Kidney (tissue), 14 donors: ENCODE data around the gene SPOPL. TPM values are rescaled to one million over a fixed set of nuclear protein-coding genes. Genes with fewer than 3 reads are reported as not detected.

Experiments
- DNase-seq, 5 donors: peaks; one replicate each; pipeline ENCODE4 v3.0.0-alpha.2; 2013 to 2020
- FAIRE-seq: peaks from 2 replicates; lab custom pipeline; 2012; peaks lifted over from hg19 to GRCh38; lab: Jason Lieb, UNC
- H3K27ac ChIP-seq, 2 donors: one replicate each; pipeline ENCODE4 v1.7.0; 2013; ENCODE audit warnings: low read depth in 2 of 2, low read length in 2 of 2, inconsistent platforms in 1 of 2
- H3K27me3 ChIP-seq: one replicate; pipeline ENCODE4 v1.7.1; 2013; ENCODE audit warnings: low read length, inconsistent platforms; ENCODE audit not compliant: control insufficient read depth, insufficient read depth
- H3K36me3 ChIP-seq, 3 donors: one replicate each; pipeline versions ENCODE4 v1.7.0 to v1.7.1; 2013; ENCODE audit warnings: low read length in 3 of 3, control low read depth in 1 of 3, inconsistent platforms in 1 of 3; ENCODE audit not compliant: insufficient read depth in 3 of 3, control insufficient read depth in 2 of 3
- H3K4me1 ChIP-seq, 3 donors: one replicate each; pipeline versions ENCODE4 v1.7.0 to v1.7.1; 2013; ENCODE audit warnings: low read length in 3 of 3, inconsistent platforms in 1 of 3, low read depth in 1 of 3; ENCODE audit not compliant: control insufficient read depth in 2 of 3, insufficient read depth in 2 of 3
- H3K4me3 ChIP-seq, 3 donors: one replicate each; pipeline versions ENCODE4 v1.7.0 to v1.8.1; 2013; ENCODE audit warnings: low read length in 3 of 3, control low read depth in 1 of 3, inconsistent platforms in 1 of 3
- H3K9ac ChIP-seq, 3 donors: one replicate each; pipeline versions ENCODE4 v1.7.0 to v1.7.1; 2013; ENCODE audit warnings: low read length in 3 of 3, control low read depth in 1 of 3, inconsistent platforms in 1 of 3
- H3K9me3 ChIP-seq, 3 donors: one replicate each; pipeline versions ENCODE4 v1.7.0 to v1.7.1; 2013; ENCODE audit warnings: low read length in 3 of 3, control low read depth in 1 of 3, inconsistent platforms in 1 of 3; ENCODE audit not compliant: control insufficient read depth in 2 of 3, insufficient read depth in 1 of 3
- intact Hi-C: fragments of 100-400 bp; cut with DNase I; formaldehyde crosslinking; loops from one replicate; pipeline ENCODE4 v1.11.1; 2022
- polyA plus RNA-seq: library from polyadenylated mRNA; stranded (reverse); fragments of 350-450 nt; fragmentation: Illumina TruSeq; extraction: RNeasy Lipid Tissue Mini Kit (QIAGEN cat#74804); gene quantifications from one replicate; pipeline ENCODE4 v1.2.3, GENCODE V29; 2014; ENCODE audit warnings: low read depth, low replicate concordance; ENCODE audit not compliant: insufficient read depth
- total RNA-seq: library from RNA; stranded (reverse); fragmentation: NEBNext Ultra II Directional; extraction: Animal tissue kit (Norgen Biotek cat#: 25700); gene quantifications from one replicate; pipeline ENCODE4 v1.2.1, GENCODE V29; 2021
- TF ChIP-seq, protein P1 (sequence below): IDR thresholded peaks from 3 replicates; pipeline ENCODE4 v1.5.1; 2012; ENCODE audit warnings: mild to moderate bottlenecking, moderate library complexity, borderline replicate concordance; ENCODE audit not compliant: insufficient read depth; ENCODE audit errors: extremely low read depth
- donor health status: control.
- donor health status: control.
- donor health status: control.
- donor health status: control.
- donor health status: control.
- donor health status: DM: yes; HTN: yes; CAD: no.
- donor health status: Normal renal cell carcinoma (clear cell type).

Gene SPOPL
- total and polyA plus RNA-seq, 2 donors from 2014 or later, result 4.0 to 23.1 TPM

GRCh38 chr2:138485019-138485418 is 16.6 kb upstream of the SPOPL start:
- Histone ChIP-seq H3K36me3 (no peaks in the 10 kb centered on the region), H3K9ac (no peak overlapping the region), H3K27ac (no peak overlapping the region), H3K27me3 (no peaks in the 10 kb centered on the region), H3K4me3 (no peak overlapping the region), H3K9me3 (no peaks in the 10 kb centered on the region), H3K4me1 (no peaks in the 10 kb centered on the region)
- FAIRE-seq (no peak), DNase-seq (no peak)
- TF ChIP-seq, protein P1, sequence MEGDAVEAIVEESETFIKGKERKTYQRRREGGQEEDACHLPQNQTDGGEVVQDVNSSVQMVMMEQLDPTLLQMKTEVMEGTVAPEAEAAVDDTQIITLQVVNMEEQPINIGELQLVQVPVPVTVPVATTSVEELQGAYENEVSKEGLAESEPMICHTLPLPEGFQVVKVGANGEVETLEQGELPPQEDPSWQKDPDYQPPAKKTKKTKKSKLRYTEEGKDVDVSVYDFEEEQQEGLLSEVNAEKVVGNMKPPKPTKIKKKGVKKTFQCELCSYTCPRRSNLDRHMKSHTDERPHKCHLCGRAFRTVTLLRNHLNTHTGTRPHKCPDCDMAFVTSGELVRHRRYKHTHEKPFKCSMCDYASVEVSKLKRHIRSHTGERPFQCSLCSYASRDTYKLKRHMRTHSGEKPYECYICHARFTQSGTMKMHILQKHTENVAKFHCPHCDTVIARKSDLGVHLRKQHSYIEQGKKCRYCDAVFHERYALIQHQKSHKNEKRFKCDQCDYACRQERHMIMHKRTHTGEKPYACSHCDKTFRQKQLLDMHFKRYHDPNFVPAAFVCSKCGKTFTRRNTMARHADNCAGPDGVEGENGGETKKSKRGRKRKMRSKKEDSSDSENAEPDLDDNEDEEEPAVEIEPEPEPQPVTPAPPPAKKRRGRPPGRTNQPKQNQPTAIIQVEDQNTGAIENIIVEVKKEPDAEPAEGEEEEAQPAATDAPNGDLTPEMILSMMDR, result no peak
- intact Hi-C loops, result no loop called here

GRCh38 chr2:138486363-138487198 is 15.0 kb upstream of the SPOPL start:
- Histone ChIP-seq H3K9me3 (no peaks in the 10 kb centered on the region), H3K4me1 (no peaks in the 10 kb centered on the region), H3K4me3 (no peak overlapping the region), H3K27ac (no peak overlapping the region), H3K27me3 (no peaks in the 10 kb centered on the region), H3K36me3 (no peaks in the 10 kb centered on the region), H3K9ac (no peak overlapping the region)
- FAIRE-seq (no peak), DNase-seq (peak in 2 of 5 donors; percentile 17 to 25)
- TF ChIP-seq, protein P1, result no peak
- intact Hi-C loops, result no loop called here

GRCh38 chr2:138490673-138491494 is 10.7 kb upstream of the SPOPL start:
- Histone ChIP-seq H3K36me3 (no peaks in the 10 kb centered on the region), H3K9me3 (no peaks in the 10 kb centered on the region), H3K27ac (no peak overlapping the region), H3K9ac (no peak overlapping the region), H3K4me1 (no peaks in the 10 kb centered on the region), H3K4me3 (no peak overlapping the region), H3K27me3 (no peaks in the 10 kb centered on the region)
- intact Hi-C loops, result no loop called here
- peak in 1 of 5 donors; percentile 11 for DNase-seq
- TF ChIP-seq, protein P1, result no peak
- FAIRE-seq, result no peak
